ENCODE results near the gene ENKUR.
A peak's percentile ranks its signal among the peaks of the same experiment; 100 is the strongest.
"Not testable (repeated sequence)": the region's sequence is repeated elsewhere in the genome, so short reads cannot be mapped to it uniquely, and the experiment has no call there.

The ENKUR gene

DNA sequence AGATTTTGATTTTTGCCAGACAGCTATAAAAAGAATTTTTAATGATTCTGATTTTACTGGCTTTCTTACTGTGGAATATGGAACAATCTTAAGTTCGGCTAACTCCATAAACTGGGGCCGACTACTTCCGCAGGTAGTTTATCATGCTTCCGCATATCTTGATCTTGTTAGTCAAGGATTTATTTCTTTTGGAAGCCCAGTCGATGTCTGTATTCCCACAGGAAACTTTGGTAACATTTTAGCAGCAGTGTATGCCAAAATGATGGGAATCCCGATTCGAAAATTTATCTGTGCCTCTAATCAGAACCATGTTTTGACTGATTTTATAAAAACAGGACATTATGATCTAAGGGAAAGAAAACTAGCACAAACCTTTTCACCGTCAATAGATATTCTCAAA is 8.6 kb upstream of the ENKUR start:
- no peak overlapping the region for H3K4me3 ChIP-seq (ENCODE audit: low read depth, low read length)

DNA sequence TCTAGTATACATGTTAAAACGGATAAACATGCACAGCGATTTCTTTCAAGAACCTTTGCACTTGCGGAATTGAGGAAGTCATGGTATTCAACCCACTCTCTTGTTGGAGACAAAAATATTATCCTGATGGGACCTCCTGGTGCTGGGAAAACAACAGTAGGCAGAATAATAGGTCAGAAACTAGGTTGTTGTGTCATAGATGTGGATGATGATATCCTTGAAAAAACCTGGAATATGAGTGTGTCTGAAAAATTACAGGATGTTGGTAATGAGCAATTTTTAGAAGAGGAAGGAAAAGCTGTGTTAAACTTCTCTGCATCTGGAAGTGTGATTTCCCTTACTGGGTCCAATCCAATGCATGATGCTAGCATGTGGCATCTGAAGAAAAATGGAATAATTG is 7.3 kb upstream of the ENKUR start:
- no peak overlapping the region for H3K4me3 ChIP-seq (ENCODE audit: low read depth, low read length)

DNA sequence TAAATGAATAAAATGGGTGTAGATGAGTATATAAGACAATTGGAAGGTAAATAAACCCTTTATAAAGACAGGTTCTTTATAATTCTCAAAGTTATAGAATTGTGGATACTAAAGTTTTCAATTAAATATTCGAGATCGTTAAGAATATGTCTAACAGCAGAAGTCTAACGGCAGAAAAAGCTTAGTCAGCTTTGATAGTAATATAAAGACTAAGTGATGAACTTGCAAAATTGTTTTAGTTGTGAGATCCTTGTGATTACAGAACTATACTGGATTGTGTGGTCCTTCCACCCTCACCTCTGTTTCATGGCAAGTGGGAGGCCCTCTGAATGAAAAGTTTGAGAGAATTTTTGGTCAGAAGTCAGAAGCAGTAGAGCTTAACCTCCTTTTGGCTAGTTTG is 2.7 kb upstream of the ENKUR start:
- H3K4me3 ChIP-seq (ENCODE audit: low read depth, low read length): no peak overlapping the region

DNA sequence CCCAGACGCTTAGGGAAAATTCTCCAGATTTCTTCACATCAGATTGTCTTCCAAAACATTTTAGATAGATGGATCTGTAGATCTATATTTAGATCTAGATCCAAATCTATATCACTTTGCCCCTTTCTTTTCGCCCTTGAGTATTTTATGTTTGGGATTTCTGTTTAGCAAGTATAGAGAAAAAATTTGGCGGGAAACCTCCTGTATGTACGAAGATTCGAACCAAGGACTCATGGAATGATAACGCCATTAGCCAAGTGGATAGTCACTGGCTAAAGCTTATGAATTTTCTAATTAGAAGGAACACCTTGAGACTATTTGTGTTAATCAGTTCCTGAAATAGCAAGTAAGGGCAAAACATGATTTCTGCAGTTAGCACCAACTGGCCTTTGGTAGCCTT is 1.7 kb upstream of the ENKUR start:
- peak overlapping the region; percentile 76 for H3K4me3 ChIP-seq (ENCODE audit: low read depth, low read length)

GRCh38 chr10:25017154-25017590 is 1.2 kb upstream of the ENKUR start:
- H3K4me3 ChIP-seq (ENCODE audit: low read depth, low read length): peak overlapping the region; percentile 76

DNA sequence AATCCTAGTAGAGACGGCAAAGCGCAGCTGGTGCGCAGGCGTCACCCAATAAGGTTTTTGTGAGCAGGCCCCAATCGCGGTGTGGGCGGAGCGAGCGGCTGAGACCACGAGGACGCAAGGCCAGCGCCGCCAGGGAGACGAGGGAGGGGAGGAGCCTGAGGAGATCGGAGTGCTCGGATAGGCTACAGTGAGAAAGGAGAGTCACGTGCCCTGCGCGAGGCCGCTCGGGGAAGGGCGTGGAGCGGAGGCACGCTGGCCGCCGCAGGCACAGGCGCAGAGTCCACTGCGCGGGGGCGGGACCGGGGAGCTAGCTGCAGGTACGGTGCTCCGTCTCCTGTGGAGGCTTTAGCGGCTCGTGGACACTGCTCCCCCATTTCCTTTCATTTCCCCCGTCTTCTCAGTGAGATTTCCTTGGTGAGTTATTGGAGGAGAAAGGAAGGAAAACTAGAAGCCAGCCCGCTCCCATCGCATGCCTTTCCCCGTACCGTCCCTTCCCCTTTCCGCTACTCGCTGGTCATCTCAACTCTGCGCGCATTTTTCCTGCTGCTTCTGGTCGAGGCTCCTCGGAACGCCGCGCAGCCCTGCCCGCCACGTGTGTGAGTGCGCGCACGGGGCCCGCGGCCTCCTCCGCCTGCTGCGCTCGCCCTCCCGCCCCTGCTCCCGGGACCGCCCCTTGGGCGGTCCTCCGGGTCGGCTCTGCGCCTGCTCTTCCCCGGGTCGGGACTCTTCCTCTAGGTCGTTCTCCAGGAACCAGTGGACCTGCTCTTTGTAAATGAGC is 607 bp upstream of the ENKUR start, which contains the start of gene THNSL1:
THNSL1 (plus strand) TSS at position 237 of the 778 bp plus-strand sequence. CDS start 6,612 bp downstream, outside the sequence.
- H3K4me3 ChIP-seq (ENCODE audit: low read depth, low read length): peak within 1 kb of the TSS; percentile 76

DNA sequence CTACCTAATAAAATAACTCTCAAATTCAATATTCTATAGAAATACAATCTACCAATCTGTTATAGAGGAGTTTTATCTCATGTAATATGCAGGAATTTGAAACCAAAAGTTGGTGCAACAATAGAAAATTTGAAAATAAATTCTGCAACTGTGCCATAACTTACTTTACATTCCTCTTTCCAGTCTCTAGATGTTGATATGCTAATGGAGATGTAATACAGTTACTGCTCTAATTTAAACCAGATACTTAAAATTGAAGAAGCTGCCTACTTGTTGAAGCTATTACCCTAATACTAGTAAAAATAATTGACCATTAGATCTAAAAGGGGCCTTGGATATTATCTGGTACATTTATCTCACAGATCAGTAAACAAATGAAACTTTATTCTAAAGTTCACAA is 1.4 kb downstream of the ENKUR start:
- H3K4me3 ChIP-seq (ENCODE audit: low read depth, low read length): no peak overlapping the region

GRCh38 chr10:25011591-25011990 is 4.4 kb downstream of the ENKUR start:
- not testable (repeated sequence) for H3K4me3 ChIP-seq (ENCODE audit: low read depth, low read length)

DNA sequence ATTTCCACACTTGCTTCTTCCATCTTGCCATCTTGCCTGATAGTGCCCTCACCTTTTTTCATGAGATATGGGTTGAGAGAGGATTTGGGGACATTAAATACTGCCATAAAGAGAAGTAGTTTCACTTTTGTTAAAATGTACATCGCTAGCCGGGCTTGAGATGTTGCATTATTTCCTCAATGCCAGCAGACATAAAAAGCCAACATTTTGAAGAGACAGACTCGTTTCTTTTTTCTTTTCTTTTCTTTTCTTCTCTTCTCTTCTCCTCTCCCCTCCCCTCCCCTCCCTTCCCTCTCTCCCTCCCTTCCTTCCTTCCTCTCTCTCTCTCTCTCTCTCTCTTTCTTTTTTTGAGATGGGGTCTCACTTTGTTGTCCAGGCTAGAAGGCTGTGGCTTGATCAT is 17.9 kb downstream of the ENKUR start:
- no peak overlapping the region for H3K4me3 ChIP-seq (ENCODE audit: low read depth, low read length)

DNA sequence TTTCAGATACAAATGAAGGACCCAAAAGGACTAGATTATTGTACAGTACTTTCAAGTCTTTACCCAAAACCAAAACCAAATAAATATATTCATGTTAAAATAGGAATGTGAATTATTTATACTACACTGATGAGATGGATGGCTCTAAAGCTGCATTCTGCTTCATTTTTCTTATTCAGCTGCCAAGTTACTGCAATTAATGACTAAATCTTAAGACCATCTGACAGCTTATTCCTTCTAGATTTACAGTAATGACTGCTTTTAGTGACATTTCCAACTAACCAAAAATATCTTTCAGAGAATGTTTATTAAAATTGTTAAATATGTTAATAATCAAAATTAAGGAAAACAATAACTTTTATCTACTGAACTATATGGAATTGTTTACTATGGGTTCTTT is 20.9 kb downstream of the ENKUR start:
- no peak overlapping the region for H3K4me3 ChIP-seq (ENCODE audit: low read depth, low read length)

DNA sequence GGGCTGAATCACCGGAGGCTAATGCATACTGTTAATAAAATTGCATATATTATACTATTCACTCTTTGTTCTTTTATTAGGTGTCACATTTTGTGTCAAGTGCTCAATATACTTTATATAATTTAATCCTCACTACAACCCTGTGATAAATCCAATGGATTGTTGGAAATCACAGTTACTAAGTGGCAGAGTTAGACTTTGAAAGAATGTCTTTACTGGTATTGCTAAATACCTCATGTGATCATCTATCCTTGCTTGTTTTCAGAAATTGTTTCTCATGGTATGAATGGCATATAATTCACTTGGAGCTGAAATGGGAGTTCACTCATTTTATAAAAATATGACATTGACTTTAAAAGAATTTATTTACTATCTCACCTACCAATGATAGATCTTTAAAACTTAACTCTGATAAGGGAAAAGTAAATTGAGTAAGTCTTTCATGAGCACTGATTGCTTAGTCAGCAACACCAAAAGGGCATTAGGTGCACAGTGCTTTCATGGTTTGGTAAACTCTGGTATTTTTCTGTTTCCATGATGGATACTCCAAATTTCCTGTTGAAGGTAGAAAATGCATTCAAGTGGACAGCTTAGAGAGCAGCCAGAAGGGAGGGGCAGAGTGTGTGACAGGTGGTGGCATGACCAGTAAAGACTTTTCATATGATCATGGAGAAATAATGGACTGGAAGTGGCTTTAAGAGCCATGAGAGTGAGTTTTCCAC is 22.6 kb downstream of the ENKUR start:
- no peak overlapping the region for H3K4me3 ChIP-seq (ENCODE audit: low read depth, low read length)

GRCh38 chr10:24992512-24993133 is 23.3 kb downstream of the ENKUR start:
- H3K4me3 ChIP-seq (ENCODE audit: low read depth, low read length): no peak overlapping the region

DNA sequence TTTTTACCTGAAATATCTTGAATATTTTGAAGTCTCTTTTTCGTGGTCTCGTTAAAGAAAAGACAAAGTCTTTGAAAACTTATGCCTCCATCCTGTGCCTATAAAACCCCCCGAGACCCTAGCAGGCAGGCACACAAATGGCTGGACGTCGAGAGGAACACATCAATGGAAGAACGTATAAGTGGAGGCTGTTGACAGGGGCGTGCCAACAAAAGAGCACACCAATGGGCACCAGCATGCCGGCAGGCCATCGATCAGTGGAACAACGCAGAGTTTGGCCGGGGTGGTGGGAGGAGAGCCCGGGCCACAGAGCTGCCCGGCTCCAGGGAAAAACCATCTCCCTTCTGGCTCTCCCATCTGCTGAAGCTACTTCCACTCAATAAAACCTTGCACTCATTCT is 24.7 kb downstream of the ENKUR start:
- no peak overlapping the region for H3K4me3 ChIP-seq (ENCODE audit: low read depth, low read length)

DNA sequence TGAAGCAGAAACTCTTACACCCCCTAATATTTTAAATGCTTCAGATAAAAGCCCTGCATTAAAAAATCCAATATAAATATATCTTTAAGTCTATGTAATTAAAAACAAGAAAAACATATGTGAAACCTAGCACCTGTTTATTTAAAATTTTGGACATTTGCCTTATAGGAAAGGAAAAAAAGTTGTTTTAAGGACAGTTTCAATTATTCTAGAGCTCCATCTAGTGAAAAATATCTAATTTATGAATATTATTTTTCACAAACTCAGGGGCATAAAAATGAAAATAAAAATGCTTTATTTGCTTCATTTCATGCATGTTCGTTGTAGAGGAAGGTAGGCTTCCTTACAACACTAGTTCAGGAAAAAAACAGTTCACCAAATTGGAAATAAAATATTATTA is 26.1 kb downstream of the ENKUR start:
- no peak overlapping the region for H3K4me3 ChIP-seq (ENCODE audit: low read depth, low read length)

GRCh38 chr10:24988831-24989640 is 26.9 kb downstream of the ENKUR start:
- no peak overlapping the region for H3K4me3 ChIP-seq (ENCODE audit: low read depth, low read length)

DNA sequence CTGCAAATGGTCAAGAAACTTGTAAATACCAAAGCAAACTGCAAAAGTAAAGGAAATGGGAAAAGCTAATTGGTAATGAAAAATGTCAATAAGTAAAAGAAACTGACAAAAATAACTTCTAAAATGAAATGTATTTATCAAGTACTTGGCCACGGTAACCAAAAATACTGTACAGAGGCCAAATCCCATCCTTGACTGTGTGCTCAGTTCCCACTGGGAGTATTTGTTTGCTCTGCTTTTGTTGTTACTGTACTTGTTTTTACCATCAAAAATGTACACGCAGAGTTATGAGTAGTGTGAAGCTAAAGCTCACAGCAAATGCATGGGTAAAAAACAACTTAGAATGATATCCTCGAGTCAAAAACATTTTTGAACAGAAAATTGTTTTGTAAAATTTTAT is 31.1 kb downstream of the ENKUR start:
- H3K4me3 ChIP-seq (ENCODE audit: low read depth, low read length): no peak overlapping the region

DNA sequence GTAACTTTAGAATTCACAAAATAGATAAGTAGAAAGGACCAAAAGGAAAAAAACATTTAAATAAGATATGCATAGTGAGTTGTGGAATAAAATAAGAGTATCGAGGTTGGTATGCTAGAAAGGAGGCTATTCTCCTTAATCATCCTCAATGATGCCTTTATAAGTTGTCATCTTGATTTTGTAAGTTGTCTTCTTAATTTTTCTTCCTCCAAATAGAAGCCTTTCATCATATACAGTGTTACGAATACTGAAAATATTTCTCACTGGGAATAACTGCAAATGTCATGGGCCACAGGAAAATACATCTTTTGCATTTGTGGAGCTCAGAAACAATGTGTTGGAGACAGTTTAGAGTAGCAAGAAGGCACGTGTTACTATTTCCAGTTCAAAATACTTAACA is 32.0 kb downstream of the ENKUR start:
- no peak overlapping the region for H3K4me3 ChIP-seq (ENCODE audit: low read depth, low read length)

DNA sequence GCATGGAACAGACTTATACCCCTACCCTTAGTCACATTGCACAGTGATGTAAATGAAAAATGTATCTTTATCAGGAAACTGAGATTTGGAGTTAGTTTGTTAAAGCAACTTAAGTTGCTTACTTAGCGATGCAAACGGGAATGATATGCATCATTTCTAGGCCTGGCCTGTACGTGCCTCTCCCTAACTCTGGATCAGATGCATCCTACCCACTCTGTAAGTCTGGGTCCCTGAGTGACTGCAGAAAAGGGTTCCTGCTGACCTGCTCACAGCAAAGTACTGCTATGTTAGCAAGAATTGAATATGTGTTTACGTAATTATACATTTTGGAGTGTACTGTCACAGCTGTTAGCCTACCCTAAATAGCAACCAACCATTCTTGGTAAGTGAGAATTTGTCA is 32.8 kb downstream of the ENKUR start:
- no peak overlapping the region for H3K4me3 ChIP-seq (ENCODE audit: low read depth, low read length)

DNA sequence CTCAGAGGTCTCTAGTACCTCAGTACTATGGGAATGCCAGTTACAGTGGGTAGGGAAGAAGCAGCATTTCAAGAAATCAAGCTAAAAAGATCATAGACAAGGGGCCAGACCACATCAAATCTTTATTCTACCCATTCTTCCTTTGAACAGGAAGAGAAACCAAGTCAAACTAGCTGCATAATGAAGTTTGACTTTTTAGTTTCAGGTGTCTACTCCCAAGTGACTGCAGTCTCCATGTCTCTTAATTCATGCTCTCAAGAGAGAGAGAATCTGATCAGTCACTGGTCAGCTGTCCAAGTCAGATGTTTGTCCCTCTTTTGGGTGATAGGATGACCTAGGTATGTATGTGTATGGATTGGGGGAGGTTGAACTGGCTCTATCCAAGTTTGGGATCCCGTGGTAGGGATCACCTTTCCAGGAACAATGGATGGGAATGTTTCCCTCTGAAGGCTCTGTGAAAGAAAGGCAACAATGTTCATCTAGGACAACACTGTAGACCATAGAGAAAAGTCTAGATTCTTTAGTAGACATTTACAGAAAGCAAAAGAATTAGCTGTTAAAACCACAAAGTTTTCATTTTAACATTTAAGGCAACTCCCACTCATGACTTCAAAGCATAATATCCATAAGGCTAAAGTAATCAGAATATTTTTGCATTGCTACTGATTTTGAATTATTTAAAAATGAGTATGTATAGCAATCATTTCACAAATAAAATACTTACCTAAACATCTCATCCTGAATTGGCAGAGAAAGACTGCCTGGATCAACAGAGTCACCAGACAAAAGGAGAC is 33.4 kb downstream of the ENKUR start:
- H3K4me3 ChIP-seq (ENCODE audit: low read depth, low read length): no peak overlapping the region

- H3K4me3 ChIP-seq (ENCODE audit: low read depth, low read length): no peak overlapping the region
These were observed 34.7 kb downstream of the ENKUR start for GRCh38 chr10:24981161-24981710.
